ENCODE measurements around the gene GAK. TPM values are rescaled to one million over a fixed set of nuclear protein-coding genes. Genes with fewer than 3 reads are reported as not detected.
A peak's percentile ranks its signal among the peaks of the same experiment; 100 is the strongest.

The GAK gene
- total RNA-seq, 1 donor from 2014 or later: 86.9 TPM

DNA sequence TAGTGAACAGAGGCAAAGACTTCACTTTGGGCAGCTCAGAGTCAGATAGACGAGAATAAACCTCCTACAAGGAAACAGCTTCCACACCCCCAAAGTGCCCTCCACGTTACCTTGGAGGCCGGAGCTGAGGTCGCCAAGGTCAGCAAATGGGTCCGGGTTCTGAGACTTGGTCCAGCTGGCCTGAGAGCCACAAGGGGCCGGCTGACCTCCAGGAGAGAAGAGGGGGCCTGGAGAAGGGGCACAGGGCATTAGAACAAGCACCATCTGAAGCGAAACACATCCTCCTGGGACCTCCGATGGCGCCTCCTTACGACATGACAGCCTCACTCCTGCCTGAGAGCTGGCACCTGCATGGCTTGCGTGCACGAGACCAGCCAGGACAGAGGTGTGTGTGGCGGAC, 72.6 kb downstream of the GAK start:
- peaks cover 12% of the 10 kb centered on the region for H4K20me1 ChIP-seq (ENCODE audit: insufficient read depth, low read length)
- no peaks in the 10 kb centered on the region for H3K27me3 ChIP-seq (ENCODE audit: insufficient read depth, low read length)
- no peak overlapping the region for H3K4me3 ChIP-seq (ENCODE audit: insufficient read depth, low read depth, low read length)
- H3K4me1 ChIP-seq (ENCODE audit: insufficient read depth, low read length): no peaks in the 10 kb centered on the region
- TF ChIP-seq EZH2 (IDR thresholded peaks at IDR 0.05; ENCODE audit: insufficient read depth, low read length): no peak
- TF ChIP-seq, protein P1, sequence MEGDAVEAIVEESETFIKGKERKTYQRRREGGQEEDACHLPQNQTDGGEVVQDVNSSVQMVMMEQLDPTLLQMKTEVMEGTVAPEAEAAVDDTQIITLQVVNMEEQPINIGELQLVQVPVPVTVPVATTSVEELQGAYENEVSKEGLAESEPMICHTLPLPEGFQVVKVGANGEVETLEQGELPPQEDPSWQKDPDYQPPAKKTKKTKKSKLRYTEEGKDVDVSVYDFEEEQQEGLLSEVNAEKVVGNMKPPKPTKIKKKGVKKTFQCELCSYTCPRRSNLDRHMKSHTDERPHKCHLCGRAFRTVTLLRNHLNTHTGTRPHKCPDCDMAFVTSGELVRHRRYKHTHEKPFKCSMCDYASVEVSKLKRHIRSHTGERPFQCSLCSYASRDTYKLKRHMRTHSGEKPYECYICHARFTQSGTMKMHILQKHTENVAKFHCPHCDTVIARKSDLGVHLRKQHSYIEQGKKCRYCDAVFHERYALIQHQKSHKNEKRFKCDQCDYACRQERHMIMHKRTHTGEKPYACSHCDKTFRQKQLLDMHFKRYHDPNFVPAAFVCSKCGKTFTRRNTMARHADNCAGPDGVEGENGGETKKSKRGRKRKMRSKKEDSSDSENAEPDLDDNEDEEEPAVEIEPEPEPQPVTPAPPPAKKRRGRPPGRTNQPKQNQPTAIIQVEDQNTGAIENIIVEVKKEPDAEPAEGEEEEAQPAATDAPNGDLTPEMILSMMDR (IDR thresholded peaks at IDR 0.05; ENCODE audit: insufficient read depth, low read depth, low read length): no peak
- no peak overlapping the region for H3K27ac ChIP-seq (ENCODE audit: low read depth, low read length)
- Mint-ChIP-seq H3K9me3 (ENCODE audit: unreplicated experiment) (peaks cover 3% of the 10 kb centered on the region), H3K27me3 (ENCODE audit: low read depth, unreplicated experiment) (no peaks in the 10 kb centered on the region), H3K36me3 (ENCODE audit: low read depth, unreplicated experiment) (peaks cover 56% of the 10 kb centered on the region), H3K27ac (ENCODE audit: unreplicated experiment) (peak overlapping the region; percentile 58), H3K4me3 (ENCODE audit: unreplicated experiment) (no peak overlapping the region), H3K4me1 (ENCODE audit: low read depth, unreplicated experiment) (no peaks in the 10 kb centered on the region)
- no peak overlapping the region for H2AFZ ChIP-seq (ENCODE audit: low read depth, low read length)
- FAIRE-seq (no peak), DNase-seq (ENCODE audit: low read depth) (no peak)
- no peaks in the 10 kb centered on the region for H3K9me3 ChIP-seq (ENCODE audit: insufficient read depth, low read depth, low read length)
- no peaks in the 10 kb centered on the region for H3K79me2 ChIP-seq (ENCODE audit: insufficient read depth, low read length)
- H3K4me2 ChIP-seq (ENCODE audit: low read length): no peak overlapping the region
- peaks cover 19% of the 10 kb centered on the region for H3K36me3 ChIP-seq (ENCODE audit: insufficient read depth, low read length)
- no peak overlapping the region for H3K9ac ChIP-seq (ENCODE audit: low read length)

DNA sequence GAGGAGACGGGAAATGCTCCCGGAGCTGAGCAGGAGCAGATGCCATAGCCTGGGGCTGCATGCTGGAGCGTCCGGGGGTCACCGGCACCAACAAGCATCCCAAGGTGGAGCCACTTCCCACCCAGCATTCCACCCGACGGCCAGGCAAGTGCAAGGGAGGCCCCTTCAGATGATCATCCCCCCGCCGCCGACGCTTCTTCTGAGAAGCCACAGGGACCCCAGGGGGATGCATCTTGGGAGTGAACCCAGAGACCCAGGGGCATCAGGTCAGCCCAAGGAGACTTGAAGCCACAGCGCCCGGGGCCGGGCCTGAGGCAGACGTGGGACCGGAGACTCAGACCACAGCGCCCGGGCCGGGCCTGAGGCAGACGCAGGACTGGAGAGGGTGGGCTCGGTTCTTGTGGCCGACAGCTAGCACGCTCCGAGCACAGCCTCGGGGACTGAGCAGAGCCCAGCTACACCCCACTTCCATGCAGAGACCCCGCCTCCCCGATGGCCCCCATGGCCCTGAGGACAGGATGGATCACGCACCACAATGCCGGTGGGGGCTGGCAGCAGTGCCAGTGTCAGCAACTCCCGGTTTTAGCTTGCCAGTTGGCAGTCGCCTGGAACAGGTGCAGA, 73.2 kb downstream of the GAK start:
- Histone ChIP-seq H3K4me1 (ENCODE audit: insufficient read depth, low read length) (no peaks in the 10 kb centered on the region), H3K36me3 (ENCODE audit: insufficient read depth, low read length) (peaks cover 22% of the 10 kb centered on the region), H4K20me1 (ENCODE audit: insufficient read depth, low read length) (peaks cover 12% of the 10 kb centered on the region), H3K79me2 (ENCODE audit: insufficient read depth, low read length) (no peaks in the 10 kb centered on the region), H3K27me3 (ENCODE audit: insufficient read depth, low read length) (no peaks in the 10 kb centered on the region), H3K9ac (ENCODE audit: low read length) (no peak overlapping the region), H3K4me2 (ENCODE audit: low read length) (no peak overlapping the region), H3K27ac (ENCODE audit: low read depth, low read length) (no peak overlapping the region), H3K4me3 (ENCODE audit: insufficient read depth, low read depth, low read length) (no peak overlapping the region), H3K9me3 (ENCODE audit: insufficient read depth, low read depth, low read length) (no peaks in the 10 kb centered on the region), H2AFZ (ENCODE audit: low read depth, low read length) (no peak overlapping the region)
- FAIRE-seq (no peak), DNase-seq (ENCODE audit: low read depth) (no peak)
- Mint-ChIP-seq H3K27me3 (ENCODE audit: low read depth, unreplicated experiment) (no peaks in the 10 kb centered on the region), H3K27ac (ENCODE audit: unreplicated experiment) (no peak overlapping the region), H3K4me3 (ENCODE audit: unreplicated experiment) (no peak overlapping the region), H3K4me1 (ENCODE audit: low read depth, unreplicated experiment) (no peaks in the 10 kb centered on the region), H3K36me3 (ENCODE audit: low read depth, unreplicated experiment) (peaks cover 57% of the 10 kb centered on the region), H3K9me3 (ENCODE audit: unreplicated experiment) (peaks cover 3% of the 10 kb centered on the region)
- TF ChIP-seq, protein P1 (IDR thresholded peaks at IDR 0.05; ENCODE audit: insufficient read depth, low read depth, low read length): no peak
- TF ChIP-seq EZH2 (IDR thresholded peaks at IDR 0.05; ENCODE audit: insufficient read depth, low read length): no peak

DNA sequence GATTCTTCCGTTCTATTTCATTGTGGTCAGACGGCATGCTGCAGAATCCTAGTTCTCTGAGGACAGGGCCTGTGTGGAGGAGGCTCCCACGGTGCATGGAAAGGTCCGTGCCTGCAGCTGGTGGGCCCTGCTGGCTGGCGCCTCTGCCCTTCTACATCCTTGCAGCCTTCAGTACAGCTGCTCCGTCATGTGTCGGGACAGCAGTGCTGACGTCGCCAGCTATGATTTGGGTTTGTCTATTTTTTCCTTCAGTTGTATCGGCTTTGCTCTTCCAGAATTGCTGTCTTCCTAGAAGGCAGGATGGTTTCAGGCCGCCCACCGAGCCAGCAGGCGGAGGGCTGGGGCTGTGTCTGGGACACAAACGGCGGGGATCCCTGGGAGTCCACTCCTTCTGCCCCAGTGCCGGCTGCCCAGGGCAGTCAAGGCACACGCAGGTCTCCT, 74.1 kb downstream of the GAK start:
- FAIRE-seq (no peak), DNase-seq (ENCODE audit: low read depth) (no peak)
- Histone ChIP-seq H3K4me2 (ENCODE audit: low read length) (no peak overlapping the region), H2AFZ (ENCODE audit: low read depth, low read length) (no peak overlapping the region), H4K20me1 (ENCODE audit: insufficient read depth, low read length) (peaks cover 12% of the 10 kb centered on the region), H3K27me3 (ENCODE audit: insufficient read depth, low read length) (no peaks in the 10 kb centered on the region), H3K4me3 (ENCODE audit: insufficient read depth, low read depth, low read length) (no peak overlapping the region), H3K4me1 (ENCODE audit: insufficient read depth, low read length) (no peaks in the 10 kb centered on the region), H3K36me3 (ENCODE audit: insufficient read depth, low read length) (peaks cover 17% of the 10 kb centered on the region), H3K9ac (ENCODE audit: low read length) (no peak overlapping the region), H3K79me2 (ENCODE audit: insufficient read depth, low read length) (no peaks in the 10 kb centered on the region), H3K9me3 (ENCODE audit: insufficient read depth, low read depth, low read length) (no peaks in the 10 kb centered on the region), H3K27ac (ENCODE audit: low read depth, low read length) (no peak overlapping the region)
- TF ChIP-seq EZH2 (IDR thresholded peaks at IDR 0.05; ENCODE audit: insufficient read depth, low read length): no peak
- Mint-ChIP-seq H3K36me3 (ENCODE audit: low read depth, unreplicated experiment) (peaks cover 52% of the 10 kb centered on the region), H3K4me3 (ENCODE audit: unreplicated experiment) (no peak overlapping the region), H3K27me3 (ENCODE audit: low read depth, unreplicated experiment) (no peaks in the 10 kb centered on the region), H3K27ac (ENCODE audit: unreplicated experiment) (peak overlapping the region; percentile 30), H3K4me1 (ENCODE audit: low read depth, unreplicated experiment) (no peaks in the 10 kb centered on the region), H3K9me3 (ENCODE audit: unreplicated experiment) (peaks cover 3% of the 10 kb centered on the region)

Data from astrocyte (in vitro differentiated cells and primary cell).